ENCODE measurements around the gene PER3. TPM values are rescaled to one million over a fixed set of nuclear protein-coding genes. Genes with fewer than 3 reads are reported as not detected.

PER3 gene
- total and polyA plus RNA-seq, 8 donors: 4.6 to 13.9 (median 9.6) TPM

DNA sequence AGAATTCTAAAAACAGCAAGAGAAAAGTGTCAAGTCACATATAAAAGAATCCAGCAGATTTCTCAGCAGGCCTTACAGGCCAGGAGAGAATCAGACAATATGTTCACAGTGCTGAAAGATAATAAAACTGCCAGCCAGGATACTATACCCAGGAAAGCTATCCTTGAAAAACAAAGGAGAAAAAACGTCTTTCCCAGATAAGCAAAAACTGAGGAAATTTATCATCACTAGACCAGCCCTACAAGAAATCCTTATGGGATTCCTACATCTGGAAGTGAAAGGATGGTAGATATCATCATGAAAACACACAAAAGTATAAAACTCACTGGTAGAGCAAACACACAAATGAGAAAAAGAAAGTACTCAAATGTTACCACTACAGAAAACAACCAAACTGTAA lies 93.9 kb downstream of the PER3 start:
- no peak for ATAC-seq
- no peak for TF ChIP-seq CTCF (IDR thresholded peaks at IDR 0.05)
- 4 to 11% methylated on average over 1 of the region's 1 CpG for WGBS, 2 donors
- no peak for FAIRE-seq
- Histone ChIP-seq H3K36me3 (no peaks in the 10 kb centered on the region), H3K27me3 (no peaks in the 10 kb centered on the region), H3K4me1 (no peaks in the 10 kb centered on the region), H3K9me3 (no peaks in the 10 kb centered on the region), H3K4me3 (no peak overlapping the region), H3K27ac (no peak overlapping the region)
- DNase-seq: no peak
- intact Hi-C loops (cut with DNase I): no loop called here

- DNase-seq: no peak
- no peak overlapping the region for H3K4me3 ChIP-seq
- H3K4me1 ChIP-seq: no peaks in the 10 kb centered on the region
- H3K9me3 ChIP-seq: no peaks in the 10 kb centered on the region
- no peaks in the 10 kb centered on the region for H3K27me3 ChIP-seq
- WGBS, 2 donors: 75 to 80% methylated on average over 3 of the region's 3 CpGs
- no peak overlapping the region for H3K27ac ChIP-seq
- ATAC-seq: no peak
- no peak for TF ChIP-seq CTCF (IDR thresholded peaks at IDR 0.05)
- no peak for FAIRE-seq
- H3K36me3 ChIP-seq: no peaks in the 10 kb centered on the region
- intact Hi-C loops (cut with DNase I): no loop called here
Observed at GRCh38 chr1:7879228-7879627, 95.1 kb downstream of the PER3 start.

DNA sequence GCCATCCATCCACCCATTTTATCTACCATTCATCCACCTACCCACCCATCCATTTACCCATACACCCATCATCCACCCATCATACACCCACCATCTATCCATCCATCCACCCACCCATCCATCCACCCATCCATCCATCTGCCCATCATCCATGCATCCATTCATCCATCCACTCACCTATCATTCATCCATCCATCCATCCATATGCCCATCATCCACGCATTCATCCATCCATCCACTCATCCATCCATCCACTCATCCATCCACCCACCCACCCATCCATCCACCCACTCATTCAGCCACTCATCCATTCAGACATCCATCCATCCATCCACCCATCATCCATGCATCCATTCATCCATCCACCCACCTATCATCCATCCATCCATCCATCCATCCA lies 100.7 kb downstream of the PER3 start:
- Histone ChIP-seq H3K27ac (no peak overlapping the region), H3K36me3 (no peaks in the 10 kb centered on the region), H3K27me3 (no peaks in the 10 kb centered on the region), H3K4me1 (no peaks in the 10 kb centered on the region), H3K9me3 (no peaks in the 10 kb centered on the region), H3K4me3 (no peak overlapping the region)
- no peak for TF ChIP-seq CTCF (IDR thresholded peaks at IDR 0.05)
- FAIRE-seq (no peak), DNase-seq (no peak), ATAC-seq (no peak)
- WGBS, 2 donors: 29 to 91% methylated on average over 1 of the region's 1 CpG
- intact Hi-C loops (cut with DNase I): no loop called here

GRCh38 chr1:7885513-7886404 lies 101.7 kb downstream of the PER3 start:
- peak overlapping the region in 2 of 4 donors; percentile 35 to 66 for H3K27ac ChIP-seq
- 13 to 15% methylated on average over 19 to 24 of the region's 27 CpGs for WGBS, 2 donors
- H3K27me3 ChIP-seq: no peaks in the 10 kb centered on the region
- peak; percentile 83 to 97 (median 94) for ATAC-seq
- peak overlapping the region in 1 of 4 donors; percentile 32 for H3K4me3 ChIP-seq
- H3K4me1 ChIP-seq: no peaks in the 10 kb centered on the region
- H3K9me3 ChIP-seq: no peaks in the 10 kb centered on the region
- intact Hi-C loops (cut with DNase I): no loop called here
- peak; percentile 71 to 95 (median 88) for DNase-seq
- FAIRE-seq: no peak
- no peaks in the 10 kb centered on the region for H3K36me3 ChIP-seq
- no peak for TF ChIP-seq CTCF (IDR thresholded peaks at IDR 0.05)

GRCh38 chr1:7886405-7886745 lies 102.3 kb downstream of the PER3 start:
- intact Hi-C loops (cut with DNase I): no loop called here
- no peak for TF ChIP-seq CTCF (IDR thresholded peaks at IDR 0.05)
- Histone ChIP-seq H3K27ac (peak overlapping the region in 2 of 4 donors; percentile 35 to 66), H3K9me3 (no peaks in the 10 kb centered on the region), H3K4me1 (no peaks in the 10 kb centered on the region), H3K4me3 (peak overlapping the region in 1 of 4 donors; percentile 32), H3K27me3 (no peaks in the 10 kb centered on the region), H3K36me3 (no peaks in the 10 kb centered on the region)
- WGBS, 2 donors: 41 to 42% methylated on average over 7 of the region's 7 CpGs
- no peak for FAIRE-seq
- peak in 3 of 4 donors; percentile 46 to 70 (median 54) for ATAC-seq
- no peak for DNase-seq

Measured in pancreas (tissue), 10 donors.